HG03045 (cell line): ENCODE data around the gene CFAP45.

Source experiments
- ATAC-seq: cut with Tn5 transposase; IDR thresholded peaks from one replicate; pipeline ENCODE4 v1.9.1; 2021; ENCODE audit warnings: mild to moderate bottlenecking, moderate library complexity; ENCODE audit not compliant: unreplicated experiment

The CFAP45 gene, protein sequence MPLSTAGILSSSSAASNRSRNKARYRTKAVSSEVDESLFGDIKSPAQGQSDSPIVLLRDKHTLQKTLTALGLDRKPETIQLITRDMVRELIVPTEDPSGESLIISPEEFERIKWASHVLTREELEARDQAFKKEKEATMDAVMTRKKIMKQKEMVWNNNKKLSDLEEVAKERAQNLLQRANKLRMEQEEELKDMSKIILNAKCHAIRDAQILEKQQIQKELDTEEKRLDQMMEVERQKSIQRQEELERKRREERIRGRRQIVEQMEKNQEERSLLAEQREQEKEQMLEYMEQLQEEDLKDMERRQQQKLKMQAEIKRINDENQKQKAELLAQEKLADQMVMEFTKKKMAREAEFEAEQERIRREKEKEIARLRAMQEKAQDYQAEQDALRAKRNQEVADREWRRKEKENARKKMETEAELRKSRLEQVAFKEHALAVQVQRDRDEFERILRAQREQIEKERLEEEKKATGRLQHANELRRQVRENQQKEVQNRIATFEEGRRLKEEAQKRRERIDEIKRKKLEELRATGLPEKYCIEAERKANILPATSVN

DNA sequence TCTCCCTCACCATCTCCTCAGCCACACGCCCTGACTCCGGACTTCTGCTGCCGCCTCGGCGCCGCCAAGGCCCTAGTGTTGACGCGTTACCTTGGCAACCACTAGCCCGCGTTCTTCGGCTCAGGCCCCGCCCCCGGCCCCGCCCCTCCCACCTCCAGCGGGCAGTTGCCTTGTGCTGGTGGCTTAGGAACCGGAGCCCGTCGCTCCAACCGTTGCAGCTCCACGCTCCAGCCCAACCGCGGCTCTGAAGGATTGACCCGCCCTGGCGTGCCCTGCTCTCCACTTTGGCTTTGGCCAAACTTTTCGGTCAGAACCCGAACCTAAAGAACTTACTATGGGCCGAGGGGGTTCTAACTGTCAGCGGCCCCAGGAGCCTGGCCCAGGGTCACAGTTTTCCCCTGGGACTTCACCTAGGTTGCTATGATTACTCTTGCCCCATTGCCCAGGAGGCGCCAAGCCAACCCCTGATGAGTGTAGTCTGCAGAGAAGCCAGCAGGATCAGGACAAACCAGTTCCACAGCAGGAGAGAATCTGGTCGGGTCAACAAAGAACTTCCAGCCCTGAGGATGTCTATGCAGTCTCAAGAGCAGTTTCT lies at the start of gene CFAP45:
TSS of gene CFAP45 (minus strand) at position 80 of the 595 bp plus-strand sequence. CDS start at position 13, 67 bp downstream.
- no peak for ATAC-seq

DNA sequence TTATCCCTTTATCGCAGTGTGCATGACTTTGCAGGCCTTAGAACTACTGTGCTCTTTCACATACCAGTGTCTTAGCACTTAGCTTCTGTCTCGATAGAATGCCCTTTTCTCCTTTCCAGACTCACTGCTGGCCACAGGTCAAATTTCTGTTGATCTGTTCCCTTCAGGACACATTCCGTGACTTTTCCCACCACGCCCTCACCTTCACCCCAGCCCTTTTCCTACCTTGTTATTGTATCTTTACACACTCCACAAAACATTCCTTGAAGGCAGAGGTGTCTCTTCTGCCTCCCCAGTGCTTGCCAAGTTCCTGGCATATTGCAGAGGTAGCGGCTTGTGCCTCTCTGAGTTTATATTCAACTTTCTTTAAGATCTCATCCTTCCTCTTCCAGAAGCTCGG lies 49.2 kb upstream of the CFAP45 start:
- no peak for ATAC-seq

DNA sequence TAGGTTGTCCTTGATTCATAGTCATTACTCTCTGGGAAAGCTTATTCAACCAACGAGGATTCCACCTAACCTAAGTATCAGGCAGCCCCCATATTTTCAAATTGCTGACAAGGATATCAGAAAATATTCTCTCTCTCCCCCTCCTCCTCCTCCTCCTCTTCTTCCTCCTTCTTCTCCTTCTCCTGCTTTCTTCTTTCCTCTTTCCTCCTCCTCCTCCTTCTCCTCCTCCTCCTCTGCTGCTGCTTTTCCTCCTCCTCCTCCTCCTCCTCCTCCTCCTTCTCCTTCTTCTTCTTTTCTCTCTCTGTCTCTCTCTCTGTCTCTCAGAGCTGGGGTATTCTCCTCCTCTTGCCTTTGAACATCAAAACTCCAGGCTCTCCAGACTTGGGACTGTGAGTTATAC lies 48.0 kb upstream of the CFAP45 start:
- no peak for ATAC-seq

DNA sequence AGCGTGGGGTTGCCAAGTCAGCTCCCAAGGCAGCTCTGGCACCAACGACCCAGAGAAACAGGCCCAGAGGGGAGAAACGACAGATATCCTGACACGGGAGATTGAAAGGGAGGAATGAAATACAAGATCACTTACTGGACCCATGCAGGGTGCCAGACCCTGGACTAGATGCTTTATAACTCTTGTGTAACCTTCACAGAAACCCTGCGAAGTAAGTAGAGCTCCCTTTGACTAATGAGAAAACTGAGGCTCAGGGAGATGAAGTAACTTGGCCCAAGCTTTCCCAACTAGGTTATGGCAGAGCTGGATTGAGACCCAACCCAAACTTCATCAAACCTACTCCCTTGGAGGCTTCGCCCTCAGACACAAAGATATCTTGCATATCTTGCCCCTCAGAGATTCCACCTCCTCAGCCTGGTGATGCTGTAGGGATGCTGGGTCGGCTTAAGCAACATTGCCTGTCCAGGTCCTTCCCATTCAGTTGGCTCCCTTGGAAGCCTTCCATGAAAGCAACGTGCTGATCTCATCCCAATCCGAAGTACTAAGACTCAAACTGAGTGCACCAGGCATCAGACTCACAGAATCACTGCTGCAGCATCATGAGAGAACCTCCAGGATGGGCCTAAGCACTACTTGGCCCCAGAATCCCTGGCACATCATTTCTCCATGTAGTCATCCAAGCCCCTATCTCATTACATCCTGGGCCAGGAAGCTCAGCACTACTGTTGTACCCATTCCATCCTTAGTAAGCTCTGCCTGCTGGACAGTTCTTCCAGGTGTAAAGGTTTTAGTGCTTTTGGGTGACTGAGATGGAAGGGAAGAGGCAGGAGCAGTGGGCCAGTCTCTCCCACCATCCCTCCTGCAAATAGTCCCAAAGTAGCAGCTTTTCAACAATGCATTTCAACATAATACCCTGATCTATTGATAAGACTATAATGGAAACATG lies 46.5 kb upstream of the CFAP45 start:
- ATAC-seq = no peak

DNA sequence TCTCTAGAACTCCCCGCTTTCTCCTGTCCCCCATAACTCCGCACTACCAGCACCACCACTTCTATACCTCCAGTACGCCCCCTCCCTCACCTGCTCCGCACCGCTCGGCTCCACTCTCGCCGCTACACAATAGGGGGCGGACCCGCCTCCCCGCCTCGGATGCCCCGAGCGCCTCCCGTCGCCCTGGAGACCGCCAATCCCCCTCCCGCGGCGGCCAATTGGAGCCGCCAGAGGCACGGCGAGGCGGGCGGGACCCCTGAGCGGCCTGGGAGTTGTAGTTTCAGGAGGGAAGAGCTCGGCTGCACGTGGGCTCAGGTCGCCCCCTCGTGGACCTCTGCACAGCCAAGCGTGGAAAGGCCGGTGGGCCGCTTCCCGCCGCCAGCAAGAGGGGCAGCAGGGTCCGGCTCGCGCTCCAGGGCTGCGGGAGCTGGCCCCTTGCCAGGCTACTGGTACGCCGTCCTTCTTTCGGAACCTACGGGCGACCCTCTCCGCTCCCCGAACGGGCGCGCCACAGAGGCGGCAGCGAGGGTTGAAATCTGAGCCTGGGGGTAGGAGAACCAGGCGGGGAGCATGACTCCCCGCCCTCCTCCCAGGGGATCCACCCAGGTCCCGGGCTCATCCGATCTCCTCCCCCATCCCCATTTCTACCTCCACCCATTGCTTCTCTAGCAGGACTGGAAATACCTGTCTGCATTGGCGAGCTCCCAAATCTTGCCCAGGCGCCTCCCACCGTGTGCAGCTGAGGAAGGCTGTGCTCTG lies 45.7 kb upstream of the CFAP45 start, which contains the start of gene IGSF9:
TSS of gene IGSF9 (minus strand) at position 131 of the 759 bp plus-strand sequence. CDS start 2,159 bp downstream, outside the sequence.
- ATAC-seq = peak; percentile 38

DNA sequence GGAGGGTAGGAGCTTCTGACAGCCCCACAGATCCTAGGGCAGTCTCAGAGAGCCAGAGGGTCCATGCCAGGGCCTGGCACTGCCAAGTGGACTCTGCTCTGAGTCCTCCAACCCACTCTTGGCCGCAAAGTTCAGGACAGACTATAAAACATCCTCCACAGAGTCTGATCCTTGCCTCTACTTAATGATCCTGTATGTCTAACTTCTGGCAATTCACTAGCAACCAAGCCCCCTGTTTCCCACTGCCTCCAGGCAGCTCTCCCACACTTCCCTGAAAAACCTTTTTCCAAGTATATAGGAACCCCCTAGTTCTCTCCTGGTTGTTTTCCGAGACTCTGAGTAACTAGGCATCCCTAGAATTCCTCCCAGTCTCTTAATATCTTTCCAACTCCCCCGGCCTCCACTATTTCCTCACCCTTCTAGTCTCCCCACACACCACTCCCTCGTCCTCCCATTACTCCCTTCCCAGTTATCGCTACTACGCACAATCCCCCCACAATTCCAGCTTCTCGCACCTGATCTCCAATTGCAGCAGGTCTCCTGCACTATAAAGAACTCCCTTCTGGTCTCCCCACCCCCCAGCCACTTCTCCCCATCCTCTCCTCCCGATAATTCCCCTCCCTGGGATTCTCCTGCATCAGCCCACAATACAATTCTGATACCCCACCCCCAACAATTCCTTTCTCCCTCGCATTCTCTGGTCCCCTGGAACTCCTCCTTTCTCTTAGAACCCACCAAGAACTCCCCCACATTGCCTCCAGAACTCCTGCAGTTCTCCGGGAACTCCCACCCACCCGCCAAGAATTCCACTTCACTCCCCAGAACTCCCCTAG lies 44.9 kb upstream of the CFAP45 start:
- ATAC-seq = no peak

DNA sequence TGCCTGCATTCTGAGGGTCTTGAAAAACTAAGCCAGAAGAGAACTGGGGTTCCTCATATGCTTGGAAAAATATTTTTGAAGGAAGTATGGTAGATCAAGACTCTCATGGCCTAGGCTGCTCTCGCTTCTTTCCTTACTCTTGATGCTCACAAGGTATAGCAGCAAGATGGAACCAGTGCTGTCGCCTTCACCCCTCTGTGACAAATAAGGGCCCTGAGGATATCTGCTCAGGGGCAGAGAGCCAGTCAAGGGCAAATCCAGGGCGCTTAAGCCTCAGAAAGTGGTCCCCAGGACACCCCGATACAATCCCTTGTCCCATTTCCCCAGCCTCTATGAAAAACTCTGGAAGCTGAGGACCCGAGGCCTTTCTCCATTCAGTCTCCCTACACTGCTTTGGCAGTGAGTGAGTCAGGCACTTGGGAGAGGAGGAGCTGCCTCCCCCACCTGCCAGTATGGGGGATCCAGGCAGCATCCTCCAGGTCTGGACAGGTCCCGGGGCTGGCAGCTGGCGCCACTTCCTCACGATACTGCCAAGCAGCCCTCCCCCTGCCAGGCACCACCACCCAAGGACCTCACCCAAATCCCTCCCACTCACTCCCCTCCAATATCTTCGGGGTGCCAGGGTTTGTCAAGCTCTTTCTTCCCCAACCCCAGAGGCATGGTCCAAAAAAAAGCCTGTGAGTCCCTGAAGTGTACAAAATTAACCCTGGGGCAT lies 44.1 kb upstream of the CFAP45 start:
- ATAC-seq = no peak

DNA sequence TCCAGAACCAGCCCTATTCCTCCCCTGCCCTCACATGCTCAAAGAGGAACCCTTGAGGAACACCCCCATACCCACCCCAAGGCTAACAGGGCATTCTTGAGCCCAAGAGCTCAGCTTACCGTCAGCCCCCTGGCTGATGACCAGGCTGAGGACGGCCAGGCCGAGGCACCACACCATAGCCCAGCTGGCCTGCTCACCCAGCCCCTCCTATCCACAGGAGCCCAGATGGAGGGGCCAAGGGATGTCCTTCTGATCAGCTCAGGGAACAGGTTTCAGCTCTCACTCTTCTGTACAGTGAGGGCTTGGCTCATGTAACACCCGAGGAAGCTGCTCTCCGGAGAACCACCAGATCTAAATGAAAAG lies 43.3 kb upstream of the CFAP45 start:
- no peak for ATAC-seq

DNA sequence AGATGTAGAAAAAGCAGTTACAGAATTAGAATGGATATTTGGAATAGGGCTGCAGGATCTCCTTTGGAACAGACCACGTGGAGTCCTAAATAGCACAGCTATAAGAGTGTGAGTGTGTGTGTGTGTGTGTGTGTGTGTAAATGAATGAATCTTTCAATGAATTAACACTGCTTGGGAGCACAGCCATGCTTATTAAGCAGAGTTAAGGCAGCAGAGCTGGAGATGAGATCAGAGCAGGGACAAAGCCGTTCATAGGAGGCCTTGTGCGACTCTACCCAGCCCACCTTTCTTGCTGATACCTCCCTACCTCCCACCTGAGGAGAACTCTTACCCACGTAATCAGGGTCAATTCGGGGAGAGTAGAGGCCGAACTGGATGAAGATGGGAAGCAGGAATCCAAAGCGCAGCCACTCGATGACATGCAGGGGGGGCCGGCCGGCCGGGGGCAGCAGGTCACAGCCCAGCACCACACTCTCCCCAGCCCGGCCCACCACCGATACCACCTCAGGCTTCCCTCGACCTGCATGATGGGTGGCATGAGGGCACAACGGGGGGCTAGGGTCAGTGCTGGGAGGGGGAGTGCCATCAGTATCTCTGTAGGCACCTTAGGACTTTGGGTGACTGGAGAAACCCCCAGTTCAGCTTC lies 42.8 kb upstream of the CFAP45 start:
- no peak for ATAC-seq

DNA sequence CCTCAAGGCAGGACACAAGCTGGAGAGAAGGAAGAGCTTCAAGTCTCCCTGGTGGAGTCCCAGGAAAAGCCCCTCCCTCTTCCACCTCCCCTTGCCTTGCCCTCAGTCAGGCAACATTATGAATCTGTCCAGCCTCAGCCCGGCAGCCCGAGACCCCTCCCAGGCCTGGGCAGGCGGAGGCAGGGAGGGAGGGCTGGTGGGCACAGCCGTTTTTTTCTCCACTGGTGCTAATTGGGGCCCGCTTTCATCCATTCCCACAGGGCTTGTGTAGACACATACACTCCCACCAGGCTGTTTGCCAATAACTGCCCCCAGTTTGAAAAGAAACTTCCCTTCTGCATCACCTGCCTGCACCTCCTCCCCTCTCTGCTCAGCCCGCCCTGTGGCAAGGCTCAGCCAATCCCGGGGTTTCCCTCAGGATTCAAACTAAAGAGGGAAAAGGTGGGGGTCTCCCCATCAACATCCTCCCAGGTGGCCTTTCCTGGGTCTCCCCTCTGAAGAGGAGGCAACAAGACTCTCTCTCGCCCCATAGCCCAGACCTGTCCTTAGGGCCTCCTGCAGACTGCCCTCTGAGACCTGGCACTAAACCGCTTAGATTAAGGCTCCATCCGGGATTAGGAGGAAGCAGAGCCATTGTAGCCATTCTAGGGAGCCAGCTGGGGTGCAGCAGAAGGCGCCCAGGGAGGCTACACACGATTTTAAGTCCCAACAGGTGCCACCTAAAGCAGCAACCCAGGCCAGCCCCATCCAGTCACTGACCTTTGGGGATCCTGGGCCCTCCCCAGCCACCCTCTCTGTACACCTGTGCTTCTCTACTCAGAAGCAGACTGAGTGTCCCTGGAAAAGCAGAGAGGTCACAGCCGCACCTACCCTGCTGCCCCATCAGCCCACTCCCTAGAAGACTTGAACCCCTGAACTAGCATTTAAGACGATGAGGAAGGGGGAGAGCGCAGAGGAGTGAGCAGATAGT lies 41.9 kb upstream of the CFAP45 start:
- no peak for ATAC-seq

DNA sequence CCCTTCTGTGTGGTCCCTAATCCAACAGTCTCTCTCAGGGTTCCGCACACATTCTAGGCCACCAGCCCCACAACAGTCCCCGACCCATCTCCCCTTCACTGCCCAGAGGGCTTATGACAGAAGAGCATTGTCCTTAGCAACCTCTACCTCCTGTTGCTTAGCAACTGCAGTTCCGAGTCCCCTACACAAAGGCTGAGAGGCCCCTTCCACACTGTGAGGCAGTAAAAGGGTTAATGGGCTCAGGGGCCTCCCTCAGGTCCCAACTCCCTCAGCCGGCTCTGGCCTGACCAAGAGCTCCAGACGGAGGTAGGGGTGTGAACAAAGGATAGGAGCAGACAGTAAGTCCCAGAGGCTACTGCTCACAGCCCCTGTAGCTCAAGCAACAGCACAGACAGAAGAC lies 41.2 kb upstream of the CFAP45 start:
- ATAC-seq = no peak

DNA sequence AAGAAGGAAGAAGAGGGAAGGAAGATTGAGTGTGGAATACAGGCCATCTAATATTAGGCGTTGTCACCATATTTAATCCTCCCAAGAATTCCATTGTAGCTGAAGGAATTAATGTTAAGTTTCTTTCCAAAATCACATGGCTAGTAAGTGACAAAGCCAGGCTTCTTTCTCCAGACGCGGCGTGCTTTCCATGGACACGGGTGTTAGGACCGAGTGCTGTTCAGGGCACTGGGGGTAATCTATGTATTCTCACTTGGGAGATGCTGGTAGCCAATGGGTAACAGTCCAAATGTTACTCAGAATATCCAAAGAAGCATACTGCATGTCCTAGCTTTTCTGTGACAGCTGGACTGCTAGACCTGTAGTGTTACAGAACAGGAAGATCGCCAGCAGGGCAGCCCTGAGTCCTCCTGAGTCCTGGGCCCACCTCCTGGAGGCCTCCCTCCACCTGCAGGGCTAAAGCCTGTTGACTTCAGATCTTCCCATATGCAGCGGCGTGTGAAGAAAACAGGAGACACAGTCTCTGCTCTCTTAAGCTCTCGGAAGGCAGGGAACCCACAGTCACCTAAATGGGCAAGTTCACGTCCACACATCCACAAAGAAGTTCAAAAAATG lies 40.1 kb upstream of the CFAP45 start:
- no peak for ATAC-seq

DNA sequence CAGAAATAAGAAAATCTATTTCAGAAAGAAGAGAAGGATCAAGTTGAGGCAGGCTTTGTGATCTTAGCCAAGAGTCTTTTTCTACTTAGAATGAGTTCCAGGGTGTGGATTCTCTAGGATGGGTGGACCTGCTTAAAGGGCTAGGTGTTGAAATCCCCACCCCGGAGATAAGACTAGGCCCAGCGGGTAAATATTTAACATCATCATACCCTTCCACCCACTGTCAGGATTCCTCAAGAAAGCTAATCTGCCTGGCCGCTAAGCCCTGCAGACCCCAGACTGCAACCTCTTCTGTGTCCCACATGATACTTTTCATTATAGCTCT lies 39.7 kb upstream of the CFAP45 start:
- ATAC-seq = no peak

DNA sequence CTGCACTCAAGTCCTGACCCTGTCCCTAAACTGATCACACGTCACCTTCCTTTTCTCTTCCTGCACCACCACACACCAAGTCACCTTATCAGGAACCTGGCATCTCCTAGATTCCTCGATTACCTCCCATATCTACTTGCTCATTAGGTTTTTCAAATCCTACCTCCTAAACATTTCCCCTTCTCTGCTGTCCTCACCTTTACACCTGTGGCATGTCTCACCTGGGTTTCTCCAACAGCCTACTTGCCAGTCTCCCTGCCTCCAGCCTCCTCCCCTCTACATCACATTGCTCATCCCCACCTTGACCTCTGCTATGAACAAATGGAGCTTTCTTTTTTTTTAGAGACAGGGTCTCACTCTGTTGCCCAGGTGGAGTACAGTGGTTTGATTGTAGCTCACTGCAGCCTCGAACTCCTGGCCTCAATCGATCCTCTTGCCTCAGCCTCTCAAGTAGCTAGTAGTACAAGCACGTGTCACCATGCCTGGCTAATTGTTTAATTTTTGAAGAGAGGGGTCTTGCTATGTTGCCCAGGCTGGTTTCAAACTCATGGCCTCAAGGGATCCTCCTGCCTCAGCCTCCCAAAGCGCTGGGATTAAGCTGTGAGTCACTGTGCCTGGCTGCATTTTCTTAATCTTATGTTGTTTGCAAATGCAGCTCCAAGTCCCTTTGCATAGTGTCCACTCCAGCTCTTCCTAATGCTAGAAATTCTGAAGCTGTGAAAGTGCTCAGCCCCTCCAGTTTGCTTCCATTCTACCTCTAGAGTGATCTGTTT lies 39.1 kb upstream of the CFAP45 start:
- no peak for ATAC-seq

DNA sequence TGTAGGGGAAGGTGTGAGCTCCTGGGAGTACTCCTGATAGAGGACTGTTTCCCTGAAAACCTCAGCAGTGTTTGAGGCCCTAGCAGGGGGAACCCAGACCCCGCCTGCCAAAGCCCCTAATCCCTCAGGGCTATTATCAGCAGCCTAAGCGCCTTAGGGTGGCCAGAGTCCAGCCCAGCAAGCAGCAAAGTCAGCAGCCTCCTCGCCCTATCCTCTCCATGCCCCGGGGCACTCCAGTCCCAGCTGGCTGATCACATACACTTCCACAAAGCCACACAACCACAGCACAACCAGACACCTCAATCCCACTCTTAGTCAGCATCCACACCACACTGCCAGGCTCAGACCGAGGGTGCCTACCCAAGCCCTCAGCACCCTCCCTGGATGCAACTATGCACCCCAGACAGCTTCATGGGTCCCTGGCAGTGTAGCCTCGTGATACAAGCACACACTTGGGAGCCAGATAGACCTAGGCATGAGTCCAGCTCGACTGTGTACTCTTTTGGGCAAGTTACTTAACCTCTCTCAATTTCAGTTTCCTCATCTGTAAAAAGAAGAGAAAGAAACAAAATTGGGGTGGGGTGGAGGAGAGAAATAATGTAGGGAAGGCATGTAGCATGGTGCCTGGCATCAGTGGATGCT lies 38.4 kb upstream of the CFAP45 start:
- no peak for ATAC-seq
